Measurements from ENCODE around the gene KCNC4.

Gene KCNC4

DNA sequence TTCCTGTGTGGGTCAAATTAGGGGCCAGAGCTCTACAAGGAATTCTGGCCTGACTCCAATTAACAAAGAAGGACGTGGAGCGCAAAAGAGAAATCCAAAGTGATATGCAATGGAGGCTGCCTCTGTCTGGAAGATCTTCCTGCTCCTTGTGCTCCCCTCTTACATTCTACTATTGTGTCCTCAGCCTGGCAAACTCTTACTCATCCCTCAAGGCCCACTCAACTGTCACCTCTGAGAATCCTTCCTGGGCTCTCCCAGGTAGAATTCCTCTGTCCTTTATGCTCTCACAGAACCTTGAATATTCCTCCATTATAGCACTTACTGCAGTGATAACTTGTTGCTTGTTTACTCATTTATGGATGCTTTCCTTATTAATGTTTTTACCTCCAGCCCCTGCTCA, 31.4 kb downstream of the KCNC4 start:
- Histone ChIP-seq H3K4me1 (ENCODE audit: insufficient read depth, low read length) (peaks cover 23% of the 10 kb centered on the region), H3K9me3 (ENCODE audit: control insufficient read depth, insufficient read depth, low read length) (no peaks in the 10 kb centered on the region), H3K36me3 (ENCODE audit: insufficient read depth, low read length) (no peaks in the 10 kb centered on the region), H3K9ac (ENCODE audit: low read depth, low read length) (no peak overlapping the region)

DNA sequence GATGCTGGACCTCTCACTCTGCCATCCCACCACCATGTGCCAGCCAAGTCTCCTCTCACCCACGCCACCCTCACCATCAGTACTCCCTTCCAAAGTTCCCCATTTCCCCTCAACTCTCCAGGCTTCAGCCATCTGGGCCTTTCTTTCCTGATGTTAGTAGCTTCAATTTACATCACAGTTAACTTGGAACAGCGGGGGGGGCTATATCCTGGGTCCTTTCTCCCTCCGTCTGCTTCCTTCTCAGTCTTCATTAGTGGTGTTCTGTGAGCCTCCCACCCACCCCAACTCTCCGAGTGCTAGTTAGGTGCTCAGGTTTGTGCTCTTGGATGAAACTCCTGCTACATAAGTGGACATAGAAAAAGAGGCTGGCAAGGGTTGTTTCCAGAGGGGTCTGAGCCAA, 31.9 kb downstream of the KCNC4 start:
- no peak overlapping the region for H3K9ac ChIP-seq (ENCODE audit: low read depth, low read length)
- no peaks in the 10 kb centered on the region for H3K9me3 ChIP-seq (ENCODE audit: control insufficient read depth, insufficient read depth, low read length)
- H3K36me3 ChIP-seq (ENCODE audit: insufficient read depth, low read length): no peaks in the 10 kb centered on the region
- peaks cover 23% of the 10 kb centered on the region for H3K4me1 ChIP-seq (ENCODE audit: insufficient read depth, low read length)

DNA sequence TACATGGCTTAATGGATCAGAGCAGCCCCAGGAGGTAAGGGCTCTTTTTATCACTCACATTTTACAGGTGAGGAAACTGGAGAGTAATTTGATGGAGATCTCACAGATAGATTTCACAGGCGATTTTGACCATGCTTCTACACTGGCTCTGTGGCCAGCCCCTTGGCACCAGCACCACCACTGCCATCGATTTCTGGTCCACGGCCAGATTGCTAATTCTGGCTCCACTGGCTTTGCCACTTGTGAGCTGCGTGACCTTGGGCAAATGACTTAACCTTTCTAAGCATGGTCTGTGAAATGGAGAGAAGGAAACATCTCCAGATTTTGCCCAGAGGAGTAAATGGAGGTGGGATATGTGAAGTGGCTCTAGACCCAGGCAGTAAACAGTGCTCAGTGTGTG, 32.6 kb downstream of the KCNC4 start:
- Histone ChIP-seq H3K36me3 (ENCODE audit: insufficient read depth, low read length) (no peaks in the 10 kb centered on the region), H3K9me3 (ENCODE audit: control insufficient read depth, insufficient read depth, low read length) (no peaks in the 10 kb centered on the region), H3K4me1 (ENCODE audit: insufficient read depth, low read length) (peaks cover 23% of the 10 kb centered on the region), H3K9ac (ENCODE audit: low read depth, low read length) (no peak overlapping the region)

DNA sequence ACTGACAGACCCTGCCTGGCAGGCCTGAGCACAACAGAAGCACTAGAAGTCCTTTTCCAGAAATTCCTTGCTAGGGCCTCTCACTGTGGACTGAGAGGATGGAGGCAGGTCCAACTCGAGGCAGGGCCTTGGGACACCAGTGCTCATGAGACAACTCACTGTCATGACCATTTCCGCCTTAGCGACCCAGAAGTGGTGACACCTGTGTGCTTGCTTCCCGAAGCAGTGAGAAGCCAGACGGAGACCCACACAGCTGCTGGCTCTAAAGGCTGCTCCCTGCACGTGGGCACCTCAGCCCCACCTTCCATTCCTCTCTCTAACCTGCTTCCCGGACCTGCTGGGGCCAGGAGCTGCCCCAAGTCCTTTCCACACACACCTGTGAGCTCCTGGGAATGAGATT, 33.0 kb downstream of the KCNC4 start:
- Histone ChIP-seq H3K36me3 (ENCODE audit: insufficient read depth, low read length) (no peaks in the 10 kb centered on the region), H3K9me3 (ENCODE audit: control insufficient read depth, insufficient read depth, low read length) (no peaks in the 10 kb centered on the region), H3K4me1 (ENCODE audit: insufficient read depth, low read length) (peaks cover 23% of the 10 kb centered on the region), H3K9ac (ENCODE audit: low read depth, low read length) (no peak overlapping the region)

DNA sequence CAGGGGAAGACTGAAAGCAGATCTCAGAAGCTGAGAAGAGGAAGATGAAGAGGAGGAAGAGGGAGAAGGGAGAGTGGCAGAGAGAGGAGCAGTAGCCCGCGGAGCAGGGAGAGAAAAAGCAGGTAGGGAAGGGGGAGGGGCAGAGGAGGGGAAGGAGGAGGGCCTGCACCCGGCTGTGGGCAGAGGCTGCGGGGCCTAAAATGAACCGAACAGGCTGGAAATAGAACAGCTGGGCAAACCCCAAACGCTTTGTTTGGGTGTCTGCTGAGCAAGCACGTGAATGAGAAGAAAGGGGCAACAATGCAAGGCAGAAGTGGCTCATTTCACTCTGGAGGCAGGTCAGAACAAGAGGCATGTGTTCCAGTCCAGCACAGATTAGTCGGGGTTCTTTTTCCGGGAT, 33.5 kb downstream of the KCNC4 start:
- no peaks in the 10 kb centered on the region for H3K9me3 ChIP-seq (ENCODE audit: control insufficient read depth, insufficient read depth, low read length)
- H3K9ac ChIP-seq (ENCODE audit: low read depth, low read length): no peak overlapping the region
- peaks cover 23% of the 10 kb centered on the region for H3K4me1 ChIP-seq (ENCODE audit: insufficient read depth, low read length)
- H3K36me3 ChIP-seq (ENCODE audit: insufficient read depth, low read length): no peaks in the 10 kb centered on the region

DNA sequence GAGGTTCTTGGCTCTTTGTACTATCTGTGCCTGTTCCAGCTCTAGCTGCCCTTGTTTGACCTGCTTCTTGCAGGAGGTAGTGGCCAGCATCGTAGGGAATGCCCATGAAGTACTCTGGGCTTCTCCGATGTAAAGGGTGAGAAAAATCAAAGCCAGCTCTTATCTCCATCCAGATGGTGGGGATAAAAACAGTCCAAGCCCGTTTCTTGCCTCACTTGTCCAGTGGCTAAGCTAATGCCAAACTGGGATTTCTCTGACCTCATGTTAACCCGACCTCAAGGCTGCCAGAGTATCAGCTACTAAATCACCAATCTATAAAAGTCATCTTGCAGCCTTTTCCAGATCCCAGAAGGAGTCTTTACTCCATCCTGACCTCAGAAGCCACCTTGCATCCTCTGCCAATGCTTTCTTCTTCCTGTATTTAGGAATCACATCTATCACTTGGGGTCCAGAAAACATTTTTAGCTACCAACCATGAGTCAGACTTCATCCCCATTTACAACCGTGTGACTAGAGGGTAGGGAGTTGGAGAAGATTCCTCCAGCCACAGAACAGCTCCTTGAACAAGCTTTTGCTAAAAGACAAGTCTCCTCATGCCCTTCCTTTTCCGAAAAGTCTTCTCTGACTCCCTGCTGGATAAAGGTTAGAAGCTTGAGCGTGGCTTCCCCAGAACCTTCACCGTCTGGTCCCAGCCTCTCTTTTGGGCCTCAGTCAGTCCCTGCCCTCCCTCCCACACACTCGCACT, 35.9 kb downstream of the KCNC4 start:
- Histone ChIP-seq H3K36me3 (ENCODE audit: insufficient read depth, low read length) (no peaks in the 10 kb centered on the region), H3K9me3 (ENCODE audit: control insufficient read depth, insufficient read depth, low read length) (no peaks in the 10 kb centered on the region), H3K4me1 (ENCODE audit: insufficient read depth, low read length) (peaks cover 23% of the 10 kb centered on the region), H3K9ac (ENCODE audit: low read depth, low read length) (no peak overlapping the region)

DNA sequence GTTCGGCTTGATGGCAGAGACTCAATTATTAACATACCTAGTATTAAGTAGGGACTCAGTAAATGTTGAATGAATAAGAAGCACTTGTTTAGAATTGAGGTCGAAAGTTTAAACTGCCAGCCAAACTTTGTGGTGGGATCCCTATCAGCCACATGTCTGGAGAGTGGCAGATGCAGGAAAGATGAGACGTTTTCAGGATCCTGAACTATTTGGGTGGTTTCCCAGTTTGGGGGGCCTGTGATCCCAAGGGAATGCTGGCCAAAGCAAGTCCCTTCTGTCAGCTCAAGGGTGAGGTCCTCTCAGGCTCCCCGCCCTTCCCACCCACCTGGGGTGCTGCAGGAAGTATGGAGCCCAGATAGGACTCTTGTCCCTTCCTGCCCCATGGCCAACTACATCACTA, 38.6 kb downstream of the KCNC4 start:
- Histone ChIP-seq H3K9ac (ENCODE audit: low read depth, low read length) (no peak overlapping the region), H3K36me3 (ENCODE audit: insufficient read depth, low read length) (no peaks in the 10 kb centered on the region), H3K9me3 (ENCODE audit: control insufficient read depth, insufficient read depth, low read length) (no peaks in the 10 kb centered on the region), H3K4me1 (ENCODE audit: insufficient read depth, low read length) (0 out of 2 replicates have a peak, but pooled peaks cover 2% of the 10 kb centered on the region)

DNA sequence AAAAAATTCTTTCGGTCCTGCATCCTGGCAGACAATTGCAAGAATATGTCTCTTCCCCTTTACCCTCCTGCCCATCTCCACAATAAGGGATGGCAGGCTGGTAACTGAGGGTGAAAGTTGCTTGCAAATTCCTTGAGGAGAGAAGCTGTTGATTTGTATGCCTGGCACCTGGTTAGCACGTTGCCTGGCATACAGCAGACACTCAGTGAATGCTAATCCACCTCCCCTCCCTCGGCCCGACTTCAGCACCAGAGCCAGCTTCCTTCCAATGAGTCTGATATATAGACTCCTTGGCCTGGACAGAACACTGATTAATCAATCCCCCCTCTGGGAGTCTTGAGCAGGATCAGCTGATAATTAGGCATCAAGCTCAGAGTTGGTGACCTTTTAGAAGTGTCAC, 39.1 kb downstream of the KCNC4 start:
- Histone ChIP-seq H3K9ac (ENCODE audit: low read depth, low read length) (no peak overlapping the region), H3K36me3 (ENCODE audit: insufficient read depth, low read length) (no peaks in the 10 kb centered on the region), H3K9me3 (ENCODE audit: control insufficient read depth, insufficient read depth, low read length) (no peaks in the 10 kb centered on the region), H3K4me1 (ENCODE audit: insufficient read depth, low read length) (no peaks in the 10 kb centered on the region)

DNA sequence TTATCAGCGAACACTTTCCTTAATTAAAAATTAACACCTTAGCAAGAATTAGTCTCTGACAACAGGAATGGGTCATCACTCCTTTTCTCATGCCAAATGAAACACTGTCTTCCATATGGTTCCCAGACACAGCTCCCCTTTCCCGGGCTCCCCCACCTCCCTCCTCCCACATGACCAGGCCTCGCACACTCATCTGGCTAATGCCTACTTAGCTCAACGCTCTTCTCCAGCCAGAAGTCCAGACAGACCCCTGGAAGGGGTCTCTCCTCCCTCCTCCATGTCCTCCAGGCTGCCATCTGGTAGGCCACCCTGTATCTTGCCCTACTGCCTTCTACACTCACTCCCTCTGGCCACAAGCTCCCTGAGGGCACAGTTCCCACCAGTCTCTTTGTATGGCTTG, 39.9 kb downstream of the KCNC4 start:
- H3K9me3 ChIP-seq (ENCODE audit: control insufficient read depth, insufficient read depth, low read length): no peaks in the 10 kb centered on the region
- H3K9ac ChIP-seq (ENCODE audit: low read depth, low read length): no peak overlapping the region
- H3K4me1 ChIP-seq (ENCODE audit: insufficient read depth, low read length): no peaks in the 10 kb centered on the region
- no peaks in the 10 kb centered on the region for H3K36me3 ChIP-seq (ENCODE audit: insufficient read depth, low read length)

DNA sequence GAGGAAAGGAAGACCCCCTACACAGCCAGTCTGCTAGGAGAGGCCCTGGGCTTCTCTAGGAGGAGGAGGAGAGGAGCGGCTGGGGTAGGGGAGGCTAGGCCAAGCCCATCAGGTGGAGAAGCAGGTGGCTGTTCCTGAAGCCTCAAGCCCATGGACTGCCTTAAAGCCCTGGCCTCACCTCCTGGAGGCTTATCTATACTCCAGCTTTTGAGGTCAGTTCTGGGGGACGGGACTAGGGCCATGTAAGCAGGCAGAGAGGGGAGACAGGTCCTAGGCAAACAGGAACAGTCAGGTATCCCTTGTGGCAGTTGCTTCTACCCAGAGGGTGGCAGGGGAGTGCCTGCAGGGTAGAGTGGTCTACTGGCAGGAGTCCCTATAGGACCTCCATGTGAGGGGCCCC, 40.6 kb downstream of the KCNC4 start:
- no peaks in the 10 kb centered on the region for H3K4me1 ChIP-seq (ENCODE audit: insufficient read depth, low read length)
- H3K9ac ChIP-seq (ENCODE audit: low read depth, low read length): no peak overlapping the region

DNA sequence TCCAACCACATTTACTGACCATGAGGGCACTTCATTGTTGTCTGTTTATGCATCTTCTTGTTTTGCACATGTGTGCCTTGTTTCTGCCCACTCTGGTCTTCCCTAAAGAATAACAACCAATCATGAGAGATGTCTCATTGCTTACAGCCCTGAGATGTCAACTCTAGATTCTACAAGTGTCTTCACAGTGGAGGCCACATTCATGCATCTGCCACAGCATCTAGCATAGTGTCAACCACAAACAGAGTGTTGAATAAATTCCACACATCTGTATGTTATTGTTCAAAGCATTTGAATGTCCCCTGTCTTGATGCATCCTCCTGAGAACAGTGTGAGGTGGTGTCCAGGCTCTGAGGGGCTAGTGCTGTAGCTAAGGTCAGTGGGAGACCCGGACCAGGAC, 43.1 kb downstream of the KCNC4 start:
- Histone ChIP-seq H3K36me3 (ENCODE audit: insufficient read depth, low read length) (no peaks in the 10 kb centered on the region), H3K9ac (ENCODE audit: low read depth, low read length) (no peak overlapping the region), H3K4me1 (ENCODE audit: insufficient read depth, low read length) (no peaks in the 10 kb centered on the region), H3K9me3 (ENCODE audit: control insufficient read depth, insufficient read depth, low read length) (no peaks in the 10 kb centered on the region)

More for the DNA sequence above, 40.6 kb downstream of the KCNC4 start:
- H3K36me3 ChIP-seq (ENCODE audit: insufficient read depth, low read length): no peaks in the 10 kb centered on the region
- H3K9me3 ChIP-seq (ENCODE audit: control insufficient read depth, insufficient read depth, low read length): no peaks in the 10 kb centered on the region

DNA sequence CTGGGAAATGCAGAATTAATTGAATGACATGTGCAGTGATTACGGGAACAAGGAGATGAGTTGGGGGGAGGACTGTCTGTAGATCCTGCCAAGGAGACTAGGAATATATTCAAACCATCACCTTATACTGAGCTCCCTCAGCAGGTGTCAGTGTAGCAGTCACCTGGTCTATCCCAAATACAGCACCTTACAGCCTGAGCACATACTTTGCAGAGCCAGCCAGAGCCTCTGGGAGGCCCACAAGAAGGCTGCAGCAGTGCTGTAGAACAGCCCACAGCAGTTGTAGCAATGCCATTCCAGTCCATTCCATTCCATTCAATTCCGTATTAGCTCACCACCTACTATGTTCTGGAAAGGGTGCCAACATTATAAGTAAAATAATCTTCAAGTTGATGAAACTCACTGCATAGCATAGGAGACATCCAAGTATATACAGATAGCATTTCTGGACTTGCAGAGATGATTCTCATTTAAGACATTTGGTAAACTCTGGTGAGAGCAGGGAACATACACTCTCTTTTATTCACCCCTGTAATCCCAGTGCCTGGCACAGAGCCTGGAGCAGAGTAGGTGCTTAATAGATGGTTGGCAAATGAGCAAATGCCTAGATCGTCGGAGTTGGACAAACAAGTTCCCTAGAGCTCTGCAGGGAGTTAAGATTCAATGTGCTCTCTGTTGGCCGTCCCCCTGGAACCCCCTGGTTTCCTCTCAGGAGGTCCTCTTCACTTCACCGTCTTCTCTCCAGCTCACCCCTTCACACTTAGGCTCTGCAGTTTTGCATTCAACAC, 44.7 kb downstream of the KCNC4 start:
- H3K36me3 ChIP-seq (ENCODE audit: insufficient read depth, low read length): no peaks in the 10 kb centered on the region
- no peaks in the 10 kb centered on the region for H3K4me1 ChIP-seq (ENCODE audit: insufficient read depth, low read length)
- no peaks in the 10 kb centered on the region for H3K9me3 ChIP-seq (ENCODE audit: control insufficient read depth, insufficient read depth, low read length)

DNA sequence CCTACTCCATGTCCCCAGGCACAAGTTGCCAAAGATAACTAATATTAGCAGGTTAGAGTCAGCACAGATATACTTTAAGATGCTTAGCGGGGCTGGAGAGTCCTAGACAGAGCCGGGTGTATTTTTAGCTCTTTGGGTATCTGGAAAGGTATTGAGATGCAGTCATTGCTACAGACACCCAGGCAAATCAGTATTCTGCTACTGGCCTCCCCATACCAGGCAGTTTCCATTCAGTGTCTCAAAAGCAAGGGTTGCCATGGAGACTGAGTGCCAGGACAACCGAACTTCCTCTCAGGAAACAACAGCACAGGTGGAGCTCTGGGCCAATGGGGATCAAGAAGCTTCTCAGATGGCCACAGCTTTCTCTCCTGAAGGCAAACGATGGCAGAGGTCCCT, 45.3 kb downstream of the KCNC4 start:
- Histone ChIP-seq H3K9ac (ENCODE audit: low read depth, low read length) (no peak overlapping the region), H3K9me3 (ENCODE audit: control insufficient read depth, insufficient read depth, low read length) (no peaks in the 10 kb centered on the region), H3K4me1 (ENCODE audit: insufficient read depth, low read length) (no peaks in the 10 kb centered on the region), H3K36me3 (ENCODE audit: insufficient read depth, low read length) (no peaks in the 10 kb centered on the region)

More for the DNA sequence above, 44.7 kb downstream of the KCNC4 start:
- no peak overlapping the region for H3K9ac ChIP-seq (ENCODE audit: low read depth, low read length)

DNA sequence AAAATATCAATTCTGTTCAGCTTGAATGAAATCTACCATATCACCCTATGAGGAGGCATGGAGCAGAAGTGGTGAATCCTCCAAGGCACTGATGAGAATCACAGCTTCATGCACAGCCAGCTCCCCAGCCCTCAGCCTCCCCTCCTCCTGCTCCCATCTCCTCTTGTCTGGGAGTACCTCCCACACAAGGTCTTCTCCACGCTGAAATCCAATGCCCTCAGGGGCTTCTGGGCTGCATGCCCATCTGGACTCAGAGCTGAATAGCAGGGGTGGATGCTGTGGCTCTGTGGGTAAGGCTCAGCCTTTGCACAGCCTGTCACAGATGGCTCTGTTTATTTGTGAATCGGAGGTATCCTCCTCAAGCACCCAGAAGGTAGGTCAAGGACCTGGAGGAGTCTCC, 48.6 kb downstream of the KCNC4 start:
- Histone ChIP-seq H3K36me3 (ENCODE audit: insufficient read depth, low read length) (no peaks in the 10 kb centered on the region), H3K9ac (ENCODE audit: low read depth, low read length) (no peak overlapping the region)

DNA sequence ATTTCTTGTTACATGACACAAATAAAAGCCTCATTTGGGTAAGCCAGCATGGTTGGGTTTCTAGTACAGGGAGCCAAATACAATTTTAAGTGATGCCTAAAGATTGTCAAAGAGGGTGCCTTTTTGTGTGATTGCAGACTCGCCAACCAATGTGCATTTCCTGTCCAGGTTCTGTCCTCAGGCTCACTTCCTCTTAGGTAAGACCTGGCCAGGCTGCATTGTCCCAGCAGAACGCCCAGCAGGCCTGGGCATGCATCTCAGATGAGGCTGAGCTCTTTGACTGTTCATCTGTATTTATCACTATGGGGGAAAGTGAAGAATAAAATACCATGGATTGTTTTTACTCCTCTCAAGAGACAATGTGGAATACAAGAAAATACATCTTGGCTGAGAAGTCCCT, 49.7 kb downstream of the KCNC4 start:
- Histone ChIP-seq H3K9me3 (ENCODE audit: control insufficient read depth, insufficient read depth, low read length) (no peaks in the 10 kb centered on the region), H3K9ac (ENCODE audit: low read depth, low read length) (no peak overlapping the region), H3K36me3 (ENCODE audit: insufficient read depth, low read length) (no peaks in the 10 kb centered on the region), H3K4me1 (ENCODE audit: insufficient read depth, low read length) (no peaks in the 10 kb centered on the region)

More for the DNA sequence above, 48.6 kb downstream of the KCNC4 start:
- H3K9me3 ChIP-seq (ENCODE audit: control insufficient read depth, insufficient read depth, low read length): no peaks in the 10 kb centered on the region
- no peaks in the 10 kb centered on the region for H3K4me1 ChIP-seq (ENCODE audit: insufficient read depth, low read length)

Measured in ES-I3 (cell line).